PFSK-1 (cell line): Measurements from ENCODE around the gene PHF2.

Experiments
- FOXP2 ChIP-seq: optimal IDR thresholded peaks from 2 replicates; pipeline ENCODE3; 2011; ENCODE audit warnings: borderline replicate concordance, control low read depth, inconsistent platforms; ENCODE audit not compliant: insufficient read depth; ENCODE audit errors: extremely low read length, extremely low read depth
- POLR2AphosphoS5 ChIP-seq: IDR thresholded peaks from 2 replicates; pipeline ENCODE4 v1.6.1; 2012; ENCODE audit warnings: low read depth, mild to moderate bottlenecking, control low read depth, low read length, moderate library complexity
- REST ChIP-seq, 2 experiments: IDR thresholded peaks; 2 replicates each; pipeline versions ENCODE4 v1.6.1 to v1.8.0; 2011 to 2012; ENCODE audit warnings: low read depth in 2 of 2, low read length in 2 of 2, control low read depth in 1 of 2, inconsistent platforms in 1 of 2, mild to moderate bottlenecking in 1 of 2, moderate library complexity in 1 of 2; ENCODE audit not compliant: insufficient read depth in 1 of 2
- SIN3A ChIP-seq: IDR thresholded peaks from 2 replicates; pipeline ENCODE4 v1.6.1; 2012; ENCODE audit warnings: mild to moderate bottlenecking, low read length, moderate library complexity, borderline replicate concordance; ENCODE audit not compliant: insufficient read depth
- TAF1 ChIP-seq: IDR thresholded peaks from 2 replicates; pipeline ENCODE4 v1.6.1; 2012; ENCODE audit warnings: low read length, control low read depth, borderline replicate concordance; ENCODE audit not compliant: insufficient read depth

PHF2 gene

GRCh38 chr9:93644397-93645088, 68.2 kb downstream of the PHF2 start:
- no peak for TF ChIP-seq FOXP2
- TF ChIP-seq POLR2AphosphoS5, result no peak
- no peak for TF ChIP-seq REST (IDR thresholded peaks at IDR 0.05; ENCODE audit: insufficient read depth in 1 of 2, low read depth in 2 of 2, low read length in 2 of 2)
- TF ChIP-seq TAF1, result no peak
- no peak for TF ChIP-seq SIN3A

GRCh38 chr9:93645149-93645889, 68.9 kb downstream of the PHF2 start:
- TF ChIP-seq SIN3A (no peak), REST (IDR thresholded peaks at IDR 0.05; ENCODE audit: insufficient read depth in 1 of 2, low read depth in 2 of 2, low read length in 2 of 2) (no peak), FOXP2 (no peak), POLR2AphosphoS5 (no peak), TAF1 (no peak)

GRCh38 chr9:93645921-93646639, 69.7 kb downstream of the PHF2 start:
- TF ChIP-seq SIN3A (no peak), FOXP2 (no peak), POLR2AphosphoS5 (no peak), TAF1 (no peak)

GRCh38 chr9:93646640-93647178, 70.3 kb downstream of the PHF2 start:
- TF ChIP-seq POLR2AphosphoS5 (no peak), SIN3A (no peak), FOXP2 (no peak), TAF1 (no peak), REST (IDR thresholded peaks at IDR 0.05; ENCODE audit: insufficient read depth in 1 of 2, low read depth in 2 of 2, low read length in 2 of 2) (no peak)

- no peak for TF ChIP-seq REST (IDR thresholded peaks at IDR 0.05; ENCODE audit: insufficient read depth in 1 of 2, low read depth in 2 of 2, low read length in 2 of 2)
- no peak for TF ChIP-seq POLR2AphosphoS5
- no peak for TF ChIP-seq SIN3A
- TF ChIP-seq TAF1, result no peak
- TF ChIP-seq FOXP2, result no peak
These were observed 71.8 kb downstream of the PHF2 start for GRCh38 chr9:93648181-93648580.
